GM12875 (cell line): Measurements from ENCODE around the gene SMIM45.

ENCODE experiments used
- H3K4me3 ChIP-seq: one replicate; pipeline ENCODE4 v1.5.1; 2011; ENCODE audit warnings: low read depth, low read length, control low read depth
- CTCF ChIP-seq: IDR thresholded peaks from 2 replicates; pipeline ENCODE4 v1.5.1; 2011; ENCODE audit warnings: low read depth, mild to moderate bottlenecking, control low read depth, inconsistent platforms, low read length, moderate library complexity, borderline replicate concordance; ENCODE audit not compliant: insufficient read depth

SMIM45 gene

GRCh38 chr22:41932353-41932752 lies 19.6 kb upstream of the SMIM45 start:
- no peak for TF ChIP-seq CTCF
- no peak overlapping the region for H3K4me3 ChIP-seq

GRCh38 chr22:41933411-41934177 lies 18.4 kb upstream of the SMIM45 start:
- no peak for TF ChIP-seq CTCF
- H3K4me3 ChIP-seq, result no peak overlapping the region

- no peak overlapping the region for H3K4me3 ChIP-seq
- TF ChIP-seq CTCF, result no peak
These were observed 17.5 kb upstream of the SMIM45 start for GRCh38 chr22:41934284-41935014.

- no peak for TF ChIP-seq CTCF
- no peak overlapping the region for H3K4me3 ChIP-seq
These were observed 17.0 kb upstream of the SMIM45 start for GRCh38 chr22:41935015-41935351.

GRCh38 chr22:41935509-41935908 lies 16.4 kb upstream of the SMIM45 start:
- TF ChIP-seq CTCF, result no peak
- H3K4me3 ChIP-seq, result no peak overlapping the region

- no peak overlapping the region for H3K4me3 ChIP-seq
- TF ChIP-seq CTCF, result no peak
These were observed 15.1 kb upstream of the SMIM45 start for GRCh38 chr22:41936894-41937169.
